ENCODE data around the gene MEGF6.
"Not testable (repeated sequence)": the region's sequence is repeated elsewhere in the genome, so short reads cannot be mapped to it uniquely, and the experiment has no call there.

GRCh38 chr1:3575515-3575914 lies 35.8 kb downstream of the MEGF6 start:
- not testable (repeated sequence) for TF ChIP-seq CTCF, POLR2A (IDR thresholded peaks at IDR 0.05)

Measured in uterus (tissue), 2 donors.